PC-9 (cell line): ENCODE measurements around the gene RGS19.
A peak's percentile ranks its signal among the peaks of the same experiment; 100 is the strongest.

Source experiments
- CTCF ChIP-seq: fragments of 200-600 bp; sonication (generic); conservative IDR thresholded peaks from 2 replicates; pipeline ENCODE4 v1.6.1; 2017; ENCODE audit warnings: mixed run types, antibody characterized with exemption, mild to moderate bottlenecking, moderate library complexity
- EZH2 ChIP-seq: fragments of 200-600 bp; sonication (generic); IDR thresholded peaks from 2 replicates; pipeline ENCODE4 v1.8.0; 2017; ENCODE audit warnings: antibody characterized with exemption, low read depth

- peak; percentile 20; the same call in 1 of the 2 replicates for TF ChIP-seq CTCF
- TF ChIP-seq EZH2 = no peak
Observed at GRCh38 chr20:64039293-64040160, 39.8 kb downstream of the RGS19 start.
